Smooth muscle cell (in vitro differentiated cells): ENCODE measurements around the gene SDK2. TPM values are rescaled to one million over a fixed set of nuclear protein-coding genes. Genes with fewer than 3 reads are reported as not detected.

Source experiments
- DNase-seq: peaks from one replicate; lab custom pipeline; 2025; ENCODE audit not compliant: unreplicated experiment; lab: John Stamatoyannopoulos, UW
- H2AFZ ChIP-seq: fragments of 200-600 bp; sonication (generic); 2 replicates; pipeline ENCODE4 v1.6.0; 2016; ENCODE audit warnings: antibody characterized with exemption, low read depth, mild to moderate bottlenecking
- H3F3A ChIP-seq: fragments of 200-600 bp; sonication (generic); 2 replicates; pipeline ENCODE4 v1.6.0; 2017; ENCODE audit warnings: antibody characterized with exemption, low read depth
- H3K27ac ChIP-seq: fragments of 200-600 bp; sonication (generic); 2 replicates; pipeline ENCODE4 v1.5.1; 2016; ENCODE audit warnings: low read depth, mild to moderate bottlenecking
- H3K27me3 ChIP-seq: fragments of 200-600 bp; sonication (generic); 2 replicates; pipeline ENCODE4 v1.6.1; 2016; ENCODE audit warnings: low read depth, mild to moderate bottlenecking
- H3K36me3 ChIP-seq: fragments of 200-600 bp; sonication (generic); 2 replicates; pipeline ENCODE4 v1.5.1; 2016; ENCODE audit warnings: low read depth
- H3K4me1 ChIP-seq: fragments of 200-600 bp; sonication (generic); 2 replicates; pipeline ENCODE4 v1.5.1; 2016; ENCODE audit warnings: low read depth
- H3K4me2 ChIP-seq: fragments of 200-600 bp; sonication (generic); 2 replicates; pipeline ENCODE4 v1.6.0; 2016; ENCODE audit warnings: mild to moderate bottlenecking
- H3K4me3 ChIP-seq: fragments of 200-600 bp; sonication (generic); 2 replicates; pipeline ENCODE4 v1.5.1; 2016; ENCODE audit warnings: mild to moderate bottlenecking
- H3K79me2 ChIP-seq: fragments of 200-600 bp; sonication (generic); 2 replicates; pipeline ENCODE4 v1.6.0; 2016; ENCODE audit warnings: low read depth, mild to moderate bottlenecking
- H3K9ac ChIP-seq: fragments of 200-600 bp; sonication (generic); 2 replicates; pipeline ENCODE4 v1.6.0; 2016; ENCODE audit warnings: low read depth
- H3K9me3 ChIP-seq: fragments of 200-600 bp; sonication (generic); replicated peaks from 2 replicates; pipeline ENCODE4 v1.5.1; 2016; ENCODE audit warnings: low read depth
- H4K20me1 ChIP-seq: fragments of 200-600 bp; sonication (generic); 2 replicates; pipeline ENCODE4 v1.6.0; 2016; ENCODE audit warnings: low read depth
- CTCF ChIP-seq: fragments of 200-600 bp; sonication (generic); IDR thresholded peaks from 2 replicates; pipeline ENCODE4 v1.5.1; 2017; ENCODE audit warnings: borderline replicate concordance, mild to moderate bottlenecking, antibody characterized with exemption; ENCODE audit not compliant: insufficient read depth, poor library complexity, severe bottlenecking
- WGBS: methylation state at CpG from one replicate; pipeline ENCODE4 v1.1.7; 2016; ENCODE audit warnings: low lambda C conversion rate; 5-methylcytosine and 5-hydroxymethylcytosine counted together
- polyA plus RNA-seq: library from polyadenylated mRNA; unstranded; fragments of >200 nt; fragmentation: Nextera tagmentation; extraction: Ambion mirVana; gene quantifications from 2 replicates; pipeline ENCODE4 v1.2.1, GENCODE V29; 2016
- total RNA-seq: library from RNA; depleted of rRNA; stranded (reverse); fragments of >200 nt; gene quantifications from 2 replicates; pipeline ENCODE4 v1.2.3, GENCODE V29; 2014

Gene SDK2
- total and polyA plus RNA-seq, 2 experiments from 2014 or later: 4.6 to 6.5 TPM

- H3K4me2 ChIP-seq: no peak overlapping the region
- no peak overlapping the region for H3K9ac ChIP-seq
- no peaks in the 10 kb centered on the region for H3K27me3 ChIP-seq
- no peak for TF ChIP-seq CTCF
- H4K20me1 ChIP-seq: peaks cover 48% of the 10 kb centered on the region
- H3K4me1 ChIP-seq: peaks cover 7% of the 10 kb centered on the region
- H2AFZ ChIP-seq: no peak overlapping the region
- H3K4me3 ChIP-seq: no peak overlapping the region
- no peaks in the 10 kb centered on the region for H3K9me3 ChIP-seq
- 83% methylated on average over 10 of the region's 11 CpGs for WGBS
- no peak for DNase-seq
- no peaks in the 10 kb centered on the region for H3K36me3 ChIP-seq
- no peaks in the 10 kb centered on the region for H3F3A ChIP-seq
- no peaks in the 10 kb centered on the region for H3K79me2 ChIP-seq
- H3K27ac ChIP-seq: no peak overlapping the region
Measured at GRCh38 chr17:73546114-73546513, 98.1 kb downstream of the SDK2 start.

GRCh38 chr17:73545109-73546032, 98.9 kb downstream of the SDK2 start:
- no peak overlapping the region for H3K9ac ChIP-seq
- H3K9me3 ChIP-seq: no peaks in the 10 kb centered on the region
- H3K4me2 ChIP-seq: no peak overlapping the region
- no peak overlapping the region for H2AFZ ChIP-seq
- peaks cover 43% of the 10 kb centered on the region for H4K20me1 ChIP-seq
- no peaks in the 10 kb centered on the region for H3K27me3 ChIP-seq
- H3K4me1 ChIP-seq: peaks cover 7% of the 10 kb centered on the region
- no peaks in the 10 kb centered on the region for H3K79me2 ChIP-seq
- no peak overlapping the region for H3K4me3 ChIP-seq
- no peaks in the 10 kb centered on the region for H3K36me3 ChIP-seq
- WGBS: 86% methylated on average over 17 of the region's 17 CpGs
- H3F3A ChIP-seq: no peaks in the 10 kb centered on the region
- H3K27ac ChIP-seq: no peak overlapping the region
- TF ChIP-seq CTCF: no peak
- no peak for DNase-seq

- H3K27me3 ChIP-seq: no peaks in the 10 kb centered on the region
- H3K27ac ChIP-seq: no peak overlapping the region
- no peak overlapping the region for H3K4me2 ChIP-seq
- WGBS: 93% methylated on average over 5 of the region's 5 CpGs
- H4K20me1 ChIP-seq: peaks cover 37% of the 10 kb centered on the region
- H3K9ac ChIP-seq: no peak overlapping the region
- no peak overlapping the region for H2AFZ ChIP-seq
- H3F3A ChIP-seq: no peaks in the 10 kb centered on the region
- no peaks in the 10 kb centered on the region for H3K9me3 ChIP-seq
- peaks cover 7% of the 10 kb centered on the region for H3K4me1 ChIP-seq
- H3K36me3 ChIP-seq: no peaks in the 10 kb centered on the region
- DNase-seq: no peak
- TF ChIP-seq CTCF: no peak
- H3K79me2 ChIP-seq: no peaks in the 10 kb centered on the region
- H3K4me3 ChIP-seq: no peak overlapping the region
Measured at GRCh38 chr17:73544333-73544732, 99.9 kb downstream of the SDK2 start.
